Naive thymus-derived CD8-positive, alpha-beta T cell (primary cell): ENCODE results near the gene MAFG. TPM values are rescaled to one million over a fixed set of nuclear protein-coding genes. Genes with fewer than 3 reads are reported as not detected.

Source experiments
- ATAC-seq, 2 donors: fragments of 150-1000 bp; cut with Tn5 transposase in 1 of 2; sonication (Bioruptor Pico), chemical (Tn5 transposase) in 1 of 2; 1 replicate in 1 of 2; 2 replicates in 1 of 2; pipeline ENCODE4 v1.10.0; 2021; ENCODE audit warnings: mild to moderate bottlenecking in 2 of 2, moderate library complexity in 2 of 2
- POLR2A ChIA-PET: fragments of 350-600 bp; sonication (Branson Sonifier 250); formaldehyde crosslinking; loops from one replicate; lab custom pipeline; 2021; ENCODE audit warnings: antibody characterized with exemption; lab: Charles Lee
- DNase-seq, 10 donors: peaks; one replicate each; pipeline versions ENCODE4 v3.0.0 to v3.0.0-alpha.2; 2020 to 2022
- H3K27ac Mint-ChIP-seq, 10 donors: one replicate each; pipeline ENCODE4 v1.8.0; 2020 to 2022; ENCODE audit warnings: mild to moderate bottlenecking in 10 of 10, mixed read lengths in 10 of 10, moderate library complexity in 4 of 10, inconsistent platforms in 1 of 10
- H3K27me3 Mint-ChIP-seq, 5 donors: one replicate each; pipeline ENCODE4 v1.8.0; 2021 to 2022; ENCODE audit warnings: mixed read lengths in 5 of 5
- H3K36me3 Mint-ChIP-seq, 3 donors: one replicate each; pipeline ENCODE4 v1.8.0; 2020 to 2022; ENCODE audit warnings: mixed read lengths in 3 of 3, mild to moderate bottlenecking in 2 of 3, inconsistent platforms in 1 of 3
- H3K4me1 Mint-ChIP-seq, 4 donors: one replicate each; pipeline ENCODE4 v1.8.0; 2021 to 2022; ENCODE audit warnings: mixed read lengths in 4 of 4
- H3K4me3 Mint-ChIP-seq, 10 donors: one replicate each; pipeline ENCODE4 v1.8.0; 2020 to 2022; ENCODE audit warnings: mild to moderate bottlenecking in 10 of 10, mixed read lengths in 10 of 10, moderate library complexity in 6 of 10, inconsistent platforms in 1 of 10
- H3K9me3 Mint-ChIP-seq, 9 donors: one replicate each; pipeline ENCODE4 v1.8.0; 2020 to 2022; ENCODE audit warnings: mixed read lengths in 9 of 9, mild to moderate bottlenecking in 3 of 9, inconsistent platforms in 1 of 9, moderate library complexity in 1 of 9
- polyA plus RNA-seq, 3 donors: library from polyadenylated mRNA; unstranded; fragments of 300-500 nt; fragmentation: Illumina TruSeq; gene quantifications; one replicate each; pipeline ENCODE4 v1.2.3, GENCODE V29; 2021
- total RNA-seq, 8 experiments: library from RNA in 2 of 8; stranded (reverse) in 2 of 8; gene quantifications; one replicate each; pipeline ENCODE4 v1.2.3 and lab custom pipeline; 2021 to 2026

MAFG gene
- total and polyA plus RNA-seq, 5 experiments from 2014 or later: 1.2 to 18.0 (median 2.5) TPM

GRCh38 chr17:81870131-81870980 is 57.2 kb downstream of the MAFG start:
- DNase-seq (peak in 8 of 10 donors; percentile 25 to 71 (median 46)), ATAC-seq (peak; percentile 28 to 32)
- peak overlapping the region; percentile 76 to 95 (median 92) for H3K27ac Mint-ChIP-seq
- peaks cover 0 to 26% (median 2%) of the 10 kb centered on the region in 3 donors for H3K36me3 Mint-ChIP-seq
- H3K27me3 Mint-ChIP-seq: no peaks in the 10 kb centered on the region
- no peaks in the 10 kb centered on the region for H3K9me3 Mint-ChIP-seq
- H3K4me1 Mint-ChIP-seq: peaks cover 11 to 55% (median 37%) of the 10 kb centered on the region in 4 donors
- H3K4me3 Mint-ChIP-seq: peak overlapping the region; percentile 78 to 91 (median 83)
- POLR2A ChIA-PET: interaction anchor here (0.6 to 6.9 kb wide), 28 partner anchors 9 to 647 kb away, joined by 3 to 71 read pairs (median 5); partner anchors contain the start of genes ACTG1, ALYREF, ANAPC11 and ARL16

DNA sequence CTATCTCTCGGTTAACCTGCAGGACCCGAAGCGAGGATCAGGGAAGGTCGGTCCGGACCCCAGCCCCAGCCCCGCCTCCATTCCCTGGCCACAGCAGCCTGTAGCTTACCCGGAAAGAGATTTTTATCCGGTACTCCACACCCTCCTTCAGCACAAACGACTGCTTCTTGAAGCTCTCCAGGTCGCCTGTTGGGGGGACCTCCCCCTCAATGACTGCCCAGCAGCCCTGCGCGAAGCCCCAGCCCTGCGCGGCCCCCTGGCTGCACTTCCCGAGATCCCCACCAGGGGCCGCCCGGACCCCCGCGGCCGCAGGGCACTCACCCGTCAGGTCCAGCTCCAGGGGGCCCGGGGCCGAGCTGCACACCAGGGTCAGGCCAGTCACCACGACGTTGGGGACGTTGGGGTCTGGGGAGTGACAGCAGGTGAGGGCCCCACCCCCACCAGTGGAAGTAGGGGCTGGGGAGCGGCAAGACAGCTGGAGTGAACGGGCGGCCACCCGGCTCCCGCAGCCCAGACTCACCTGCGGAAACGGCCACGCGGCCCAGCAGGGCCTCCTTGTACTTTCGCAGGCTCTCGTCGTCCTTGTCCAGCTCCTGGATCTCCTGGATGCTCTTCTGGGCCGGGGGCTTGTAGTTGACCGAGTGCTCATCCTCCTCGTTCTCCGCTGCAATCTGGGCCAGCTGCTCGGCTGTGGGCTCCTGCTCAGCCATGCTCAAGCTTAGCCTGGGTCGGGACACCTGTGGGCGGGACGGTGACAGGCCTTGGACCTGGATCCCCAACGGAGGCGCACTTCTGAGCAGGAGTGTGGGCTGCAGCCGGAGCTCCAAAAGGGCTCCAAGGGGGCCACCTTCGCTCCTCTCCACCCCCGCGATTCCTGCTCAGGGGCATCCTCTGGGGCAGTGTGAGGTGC is 58.1 kb downstream of the MAFG start:
- Mint-ChIP-seq H3K27ac (peak overlapping the region; percentile 76 to 95 (median 92)), H3K4me1 (peaks cover 11 to 59% (median 35%) of the 10 kb centered on the region in 4 donors), H3K4me3 (peak overlapping the region; percentile 78 to 91 (median 83)), H3K27me3 (no peaks in the 10 kb centered on the region), H3K36me3 (peaks cover 0 to 26% (median 2%) of the 10 kb centered on the region in 3 donors), H3K9me3 (no peaks in the 10 kb centered on the region)
- POLR2A ChIA-PET: interaction anchor here (0.6 to 6.9 kb wide), 22 partner anchors 8 to 357 kb away, joined by 3 to 71 read pairs (median 5); partner anchors contain the start of genes ACTG1, ALYREF, ANAPC11 and ARL16
- ATAC-seq (no peak), DNase-seq (peak in 7 of 10 donors; percentile 22 to 68 (median 37))

- no peaks in the 10 kb centered on the region for H3K27me3 Mint-ChIP-seq
- peak overlapping the region in 5 of 10 donors; percentile 10 to 89 (median 40) for H3K4me3 Mint-ChIP-seq
- H3K27ac Mint-ChIP-seq: peak overlapping the region in 8 of 10 donors; percentile 34 to 94 (median 68)
- ATAC-seq (no peak), DNase-seq (peak in 1 of 10 donors; percentile 13)
- POLR2A ChIA-PET: interaction anchor here (0.8 to 6.9 kb wide), 12 partner anchors 7 to 357 kb away, joined by 3 to 71 read pairs (median 8); partner anchors contain the start of genes ACTG1, ALYREF, ANAPC11 and MAFG
- no peaks in the 10 kb centered on the region for H3K9me3 Mint-ChIP-seq
- H3K36me3 Mint-ChIP-seq: peaks cover 0 to 26% (median 2%) of the 10 kb centered on the region in 3 donors
- peaks cover 11 to 57% (median 33%) of the 10 kb centered on the region in 4 donors for H3K4me1 Mint-ChIP-seq
Measured at GRCh38 chr17:81868674-81869220, 58.8 kb downstream of the MAFG start.

Other genes starting within 250 kb of the MAFG start
- 10 to 100 TPM; 23.4 to 26.8 TPM for gene ARL16, start 243.9 kb downstream of the MAFG start, total RNA-seq
- 10 to 100 TPM; 26.0 to 39.3 (median 32.9) TPM for gene ARL16, start 243.9 kb downstream of the MAFG start, polyA plus RNA-seq
- gene HGS, start 243.7 kb downstream of the MAFG start, total RNA-seq: 100 to 1,000 TPM; 151 to 154 TPM
- gene HGS, start 243.7 kb downstream of the MAFG start, polyA plus RNA-seq: 10 to 100 TPM; 15.4 to 31.1 (median 21.7) TPM
- gene MRPL12, start 224.4 kb downstream of the MAFG start, total RNA-seq: 10 to 100 TPM; 23.8 to 25.9 TPM
- gene MRPL12, start 224.4 kb downstream of the MAFG start, polyA plus RNA-seq: 10 to 100 TPM; 48.0 to 60.2 (median 48.0) TPM
- 1 to 10 TPM; 6.0 to 6.1 TPM for gene SLC25A10, start 215.5 kb downstream of the MAFG start, total RNA-seq
- 1 to 10 TPM; 2.3 to 4.4 (median 2.3) TPM for gene SLC25A10, start 215.5 kb downstream of the MAFG start, polyA plus RNA-seq
- gene GCGR, start 123.6 kb downstream of the MAFG start, total RNA-seq: not detected
- gene GCGR, start 123.6 kb downstream of the MAFG start, polyA plus RNA-seq: not detected
- 10 to 100 TPM; 58.4 to 59.0 TPM for gene MCRIP1, start 94.4 kb downstream of the MAFG start, total RNA-seq
- gene MCRIP1, start 94.4 kb downstream of the MAFG start, polyA plus RNA-seq: 10 to 100 TPM; 49.5 to 61.8 (median 55.0) TPM
- not detected for gene PPP1R27, start 92.7 kb downstream of the MAFG start, total RNA-seq
- under 1 TPM in 1 of 3 donors, not detected in 2; 0.11 TPM for gene PPP1R27, start 92.7 kb downstream of the MAFG start, polyA plus RNA-seq
- 100 to 1,000 TPM; 181 to 190 TPM for gene P4HB, start 67.2 kb downstream of the MAFG start, total RNA-seq
- gene P4HB, start 67.2 kb downstream of the MAFG start, polyA plus RNA-seq: 100 to 1,000 TPM; 166 to 191 (median 191) TPM
- gene ARHGDIA, start 56.4 kb downstream of the MAFG start, total RNA-seq: 100 to 1,000 TPM; 317 to 343 TPM
- gene ARHGDIA, start 56.4 kb downstream of the MAFG start, polyA plus RNA-seq: 100 to 1,000 TPM in 1 of 3 donors, 10 to 100 TPM in 2; 55.1 to 102 (median 87.2) TPM
- 10 to 100 TPM; 49.9 to 54.4 TPM for gene ALYREF, start 36.1 kb downstream of the MAFG start, total RNA-seq
- 10 to 100 TPM; 31.7 to 55.4 (median 50.1) TPM for gene ALYREF, start 36.1 kb downstream of the MAFG start, polyA plus RNA-seq
- gene ANAPC11, start 36.0 kb downstream of the MAFG start, total RNA-seq: 10 to 100 TPM; 38.7 to 48.1 TPM
- gene ANAPC11, start 36.0 kb downstream of the MAFG start, polyA plus RNA-seq: 100 to 1,000 TPM; 273 to 324 (median 275) TPM
- 1 to 10 TPM in 1 of 2 experiments, under 1 TPM in 1; 0.69 to 1.0 TPM for gene NPB, start 25.5 kb downstream of the MAFG start, total RNA-seq
- gene NPB, start 25.5 kb downstream of the MAFG start, polyA plus RNA-seq: not detected
- 10 to 100 TPM; 34.9 to 38.5 TPM for gene PCYT2, start 16.3 kb downstream of the MAFG start, total RNA-seq
- gene PCYT2, start 16.3 kb downstream of the MAFG start, polyA plus RNA-seq: 10 to 100 TPM; 22.9 to 24.0 (median 23.7) TPM
- gene SIRT7, start 9.6 kb downstream of the MAFG start, total RNA-seq: 10 to 100 TPM; 66.5 to 70.8 TPM
- 10 to 100 TPM; 21.3 to 30.6 (median 25.6) TPM for gene SIRT7, start 9.6 kb downstream of the MAFG start, polyA plus RNA-seq
- gene PYCR1, start 9.6 kb upstream of the MAFG start, total RNA-seq: 1 to 10 TPM; 5.7 to 9.1 TPM
- 1 to 10 TPM; 2.9 to 4.8 (median 3.0) TPM for gene PYCR1, start 9.6 kb upstream of the MAFG start, polyA plus RNA-seq
- gene MYADML2, start 19.5 kb upstream of the MAFG start, total RNA-seq: not detected
- gene MYADML2, start 19.5 kb upstream of the MAFG start, polyA plus RNA-seq: not detected
- not detected for gene NOTUM, start 33.5 kb upstream of the MAFG start, total RNA-seq
- not detected for gene NOTUM, start 33.5 kb upstream of the MAFG start, polyA plus RNA-seq
- 10 to 100 TPM; 43.0 to 47.7 TPM for gene ASPSCR1, start 49.9 kb upstream of the MAFG start, total RNA-seq
- 10 to 100 TPM; 28.1 to 33.4 (median 29.1) TPM for gene ASPSCR1, start 49.9 kb upstream of the MAFG start, polyA plus RNA-seq
- gene CENPX, start 95.1 kb upstream of the MAFG start, total RNA-seq: 10 to 100 TPM; 33.6 to 37.6 TPM
- gene CENPX, start 95.1 kb upstream of the MAFG start, polyA plus RNA-seq: 10 to 100 TPM; 42.7 to 63.0 (median 50.7) TPM
- gene LRRC45, start 95.6 kb upstream of the MAFG start, total RNA-seq: 10 to 100 TPM; 11.4 to 12.5 TPM
- gene LRRC45, start 95.6 kb upstream of the MAFG start, polyA plus RNA-seq: 1 to 10 TPM; 2.7 to 6.0 (median 4.2) TPM
- gene RAC3, start 103.9 kb upstream of the MAFG start, total RNA-seq: 1 to 10 TPM; 1.4 to 1.5 TPM
- gene RAC3, start 103.9 kb upstream of the MAFG start, polyA plus RNA-seq: not detected
- gene DCXR, start 110.0 kb upstream of the MAFG start, total RNA-seq: 10 to 100 TPM; 72.5 to 81.0 TPM
- gene DCXR, start 110.0 kb upstream of the MAFG start, polyA plus RNA-seq: 100 to 1,000 TPM; 113 to 185 (median 127) TPM
- 10 to 100 TPM; 38.5 to 42.1 TPM for gene RFNG, start 124.1 kb upstream of the MAFG start, total RNA-seq
- 1 to 10 TPM; 2.2 to 8.5 (median 4.8) TPM for gene RFNG, start 124.1 kb upstream of the MAFG start, polyA plus RNA-seq
- gene GPS1, start 124.2 kb upstream of the MAFG start, total RNA-seq: 10 to 100 TPM; 88.2 to 91.4 TPM
- 100 to 1,000 TPM; 122 to 140 (median 126) TPM for gene GPS1, start 124.2 kb upstream of the MAFG start, polyA plus RNA-seq
- 100 to 1,000 TPM; 142 to 151 TPM for gene DUS1L, start 138.1 kb upstream of the MAFG start, total RNA-seq
- gene DUS1L, start 138.1 kb upstream of the MAFG start, polyA plus RNA-seq: 100 to 1,000 TPM in 1 of 3 donors, 10 to 100 TPM in 2; 68.6 to 167 (median 92.1) TPM
- 10 to 100 TPM; 28.3 to 32.3 TPM for gene FASN, start 170.5 kb upstream of the MAFG start, total RNA-seq
- 1 to 10 TPM in 1 of 3 donors, under 1 TPM in 2; 0.33 to 2.4 (median 0.80) TPM for gene FASN, start 170.5 kb upstream of the MAFG start, polyA plus RNA-seq